ENCODE results near the gene NDC1.

NDC1 gene

DNA sequence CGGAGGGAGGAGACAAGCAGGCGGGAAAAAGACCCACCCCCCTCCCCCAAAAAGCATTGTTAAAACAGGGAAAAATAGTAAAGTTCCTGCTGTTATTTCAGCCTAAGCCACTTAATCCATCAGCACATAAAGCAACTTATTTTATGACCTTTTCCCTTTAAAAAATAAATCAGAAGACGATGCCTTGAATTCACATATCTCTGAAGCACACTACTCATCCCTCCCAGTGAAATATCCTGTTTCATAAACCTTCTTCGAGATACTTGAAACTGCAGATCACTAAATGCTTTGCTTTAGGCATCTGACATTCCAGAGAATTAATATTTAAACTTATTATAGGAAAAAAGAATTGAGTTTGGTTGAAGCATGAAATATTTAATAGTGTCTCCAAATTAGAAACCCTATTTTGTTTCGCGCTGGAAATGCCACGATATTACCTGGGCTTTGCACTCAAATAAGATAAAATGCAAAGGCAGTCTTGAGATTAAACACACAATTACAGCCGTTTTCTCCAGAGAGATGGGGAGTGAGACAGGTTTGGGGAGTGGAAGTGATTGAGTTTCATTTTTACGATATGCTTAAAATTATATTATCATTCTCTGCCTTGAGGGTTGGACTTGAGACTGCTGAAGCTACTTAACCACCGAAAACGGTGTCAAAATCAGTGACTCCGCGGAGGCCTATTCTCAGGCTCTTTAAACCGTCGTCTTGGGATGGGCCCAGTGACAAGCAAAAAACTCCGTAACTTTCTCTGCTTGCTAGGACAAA is 108.5 kb downstream of the NDC1 start:
- no peak for DNase-seq

DNA sequence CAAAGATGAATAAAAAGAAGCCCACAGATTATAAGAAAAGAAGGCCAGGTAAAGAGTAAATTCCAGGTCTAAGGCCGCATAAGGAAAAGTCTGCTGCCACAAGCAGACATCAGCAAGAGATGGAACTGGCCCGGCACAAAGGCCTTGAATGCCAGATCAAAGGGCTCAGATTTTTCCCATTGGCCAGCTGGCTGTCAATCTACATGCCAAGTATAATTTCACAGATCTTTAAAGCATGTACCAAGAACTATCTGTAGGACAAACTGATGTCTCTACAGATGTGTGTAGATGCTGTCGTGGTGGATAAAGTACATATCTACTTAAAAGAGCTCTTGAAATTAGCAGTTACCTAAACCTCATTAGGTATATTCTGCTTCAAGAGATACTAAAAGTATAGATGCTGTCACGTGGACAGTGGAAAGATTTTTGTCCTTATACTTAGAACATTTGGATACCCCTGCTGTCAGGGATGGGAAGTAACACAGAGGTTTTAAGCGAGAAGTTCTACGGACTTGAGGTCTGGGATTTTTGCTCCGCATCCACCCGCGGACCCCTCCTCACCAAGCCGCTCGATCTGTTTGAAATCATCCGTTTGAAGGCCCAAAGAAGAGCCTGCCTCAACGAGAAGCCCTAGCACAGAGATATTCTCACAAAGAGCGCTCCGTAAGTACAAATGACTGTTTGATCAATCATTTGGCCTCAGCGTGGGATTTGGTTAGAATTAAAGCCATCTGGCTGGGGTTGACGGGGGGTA is 109.2 kb downstream of the NDC1 start:
- DNase-seq: no peak

DNA sequence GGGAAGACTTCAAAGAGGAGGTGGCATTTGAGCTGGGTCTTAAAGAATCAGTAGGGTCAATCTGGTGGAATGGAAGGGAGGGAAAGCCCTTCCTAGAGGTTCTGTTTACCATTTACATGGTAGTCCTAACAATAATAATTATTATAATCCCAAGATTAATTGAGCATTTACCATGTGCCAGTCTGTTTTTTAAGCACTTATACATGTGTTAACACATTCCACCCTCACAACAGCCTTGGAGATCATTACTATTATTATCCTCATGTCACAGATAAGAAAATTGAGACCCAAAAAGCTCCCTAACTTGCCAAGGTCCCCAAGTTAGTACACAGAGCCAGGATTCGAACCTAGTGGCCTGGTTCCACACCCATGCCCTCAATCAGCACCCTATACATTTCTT is 109.9 kb downstream of the NDC1 start:
- DNase-seq: no peak

DNA sequence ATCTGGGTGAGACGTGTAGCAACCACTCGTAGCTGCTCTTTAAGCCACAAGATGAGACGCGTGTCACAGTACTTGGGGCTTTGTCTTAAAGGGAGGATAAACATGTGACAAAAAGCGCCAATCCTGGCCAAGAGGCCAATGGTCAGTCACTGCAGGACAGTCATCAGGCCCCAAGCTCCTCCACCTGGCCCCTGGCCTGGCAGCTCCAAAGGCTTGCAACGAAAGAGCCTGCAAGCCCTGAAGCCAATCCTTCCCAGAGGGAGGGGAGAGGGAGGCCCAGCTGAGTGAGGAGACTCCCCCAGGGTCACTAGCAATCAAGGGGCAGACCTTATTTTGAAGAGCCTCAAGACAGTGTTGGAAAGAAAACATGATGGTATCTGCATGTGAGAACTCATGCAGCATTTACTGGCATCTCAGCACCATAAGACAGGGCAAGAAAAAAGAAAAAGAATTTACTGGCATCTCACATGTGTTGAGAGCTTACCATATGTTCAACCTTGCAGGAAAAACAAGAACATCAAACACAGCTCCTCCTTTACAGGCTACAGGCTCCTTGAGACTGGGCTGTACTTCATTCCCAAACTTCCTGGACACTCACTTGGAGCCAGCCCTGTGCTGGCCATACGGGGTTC is 110.5 kb downstream of the NDC1 start:
- no peak for DNase-seq

DNA sequence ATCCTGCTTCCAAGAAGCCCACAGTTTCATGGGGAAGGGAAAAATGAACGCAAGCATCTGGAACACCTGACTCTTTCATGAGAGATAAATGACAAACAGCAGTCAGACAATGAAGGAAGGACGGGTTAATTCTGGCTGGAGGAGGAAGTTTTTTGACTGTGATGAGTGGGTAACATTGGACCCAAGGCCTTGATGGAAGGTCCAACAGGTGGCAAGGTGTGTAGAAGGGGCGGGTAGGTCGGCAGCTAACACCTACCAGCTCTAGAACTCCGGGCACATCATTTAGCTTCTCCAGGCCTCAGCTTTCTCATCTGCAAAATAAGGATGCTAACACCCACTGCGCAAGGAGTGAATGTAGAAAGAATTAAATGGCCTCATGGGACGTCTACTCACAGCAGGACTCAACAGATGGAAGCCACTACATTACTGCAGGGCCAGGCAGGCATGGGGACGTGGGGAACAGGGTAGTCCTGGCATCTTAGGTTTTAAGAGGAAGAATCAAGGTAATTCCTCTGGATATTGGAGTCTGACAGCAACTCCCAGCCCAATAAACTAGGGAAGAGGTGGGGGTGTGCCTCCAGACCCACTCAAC is 112.0 kb downstream of the NDC1 start:
- no peak for DNase-seq

DNA sequence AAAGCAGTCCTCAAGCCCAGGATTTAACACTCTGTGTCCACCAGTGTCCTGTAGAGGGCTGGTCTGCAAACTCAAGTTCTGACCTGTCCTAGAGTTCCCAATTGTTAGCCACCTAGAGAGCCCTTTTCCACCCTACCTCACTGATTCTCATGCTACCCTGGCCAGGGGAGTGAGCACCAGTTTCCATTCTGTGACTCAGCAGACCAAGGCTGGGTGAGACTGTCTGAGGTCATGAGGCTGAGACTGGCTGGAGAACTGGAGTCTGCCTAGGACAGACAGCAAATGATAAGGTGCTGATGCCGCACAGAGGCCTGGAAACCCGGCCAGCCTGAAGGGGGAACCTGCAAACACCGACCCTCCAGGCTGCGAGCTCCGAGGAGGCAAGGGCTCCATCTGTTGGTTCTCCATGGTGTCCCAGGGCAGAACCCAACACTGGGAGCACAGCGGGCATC is 112.8 kb downstream of the NDC1 start:
- no peak for DNase-seq

DNA sequence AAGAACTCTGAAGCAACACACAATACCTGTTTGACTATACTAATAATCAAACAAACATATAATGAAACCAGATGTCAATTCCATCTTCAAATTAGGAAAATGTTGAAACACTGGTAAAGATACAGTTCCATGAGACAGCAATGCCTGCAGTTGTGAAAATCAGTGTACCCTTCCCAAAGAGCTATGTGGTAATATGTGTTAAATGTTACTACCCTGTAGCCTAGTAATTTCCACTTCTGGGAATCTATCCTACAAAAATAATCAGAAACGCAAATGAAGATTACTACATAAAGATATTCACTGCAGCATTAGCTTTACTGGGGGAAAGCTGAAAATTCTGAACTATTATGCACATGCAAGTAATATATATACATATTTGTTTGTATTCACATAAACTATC is 116.1 kb downstream of the NDC1 start:
- no peak for DNase-seq

DNA sequence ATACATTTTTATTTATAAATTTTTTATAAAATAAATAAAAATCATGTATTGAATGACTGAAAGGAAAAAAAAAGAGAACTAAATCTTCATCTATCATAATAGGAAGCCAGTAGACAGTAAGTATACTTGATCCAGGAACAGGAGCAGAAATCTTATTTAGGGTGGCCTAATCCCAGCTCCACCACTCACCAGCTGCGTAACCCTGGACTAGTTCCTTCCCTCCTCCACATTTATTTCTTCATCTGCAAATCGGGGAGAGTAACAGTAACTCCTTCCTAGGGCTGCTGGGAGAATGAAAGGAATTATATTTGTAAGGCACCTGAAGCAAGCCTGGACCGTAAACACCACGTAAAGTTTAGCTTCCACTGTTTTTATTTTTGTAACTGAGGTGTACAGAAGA is 117.0 kb downstream of the NDC1 start:
- no peak for DNase-seq

DNA sequence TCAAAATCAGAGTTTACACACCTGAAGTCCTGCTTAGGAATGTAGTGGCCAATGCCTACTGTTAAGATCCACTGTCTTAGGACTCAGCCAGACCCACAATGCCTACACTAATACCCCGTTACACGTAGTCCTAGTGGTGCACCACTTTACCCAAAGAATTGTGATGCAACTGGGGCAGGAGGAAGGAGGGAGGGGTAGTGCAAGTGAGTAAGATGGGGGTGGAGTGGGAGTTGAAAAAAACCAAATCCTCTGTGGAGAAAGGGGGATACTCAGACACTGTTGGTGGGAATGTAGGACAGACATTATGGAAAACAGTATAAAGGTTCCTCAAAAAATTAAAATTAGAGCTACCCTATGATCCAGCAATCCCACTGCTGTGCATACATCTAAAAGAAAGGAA is 118.6 kb downstream of the NDC1 start:
- no peak for DNase-seq

DNA sequence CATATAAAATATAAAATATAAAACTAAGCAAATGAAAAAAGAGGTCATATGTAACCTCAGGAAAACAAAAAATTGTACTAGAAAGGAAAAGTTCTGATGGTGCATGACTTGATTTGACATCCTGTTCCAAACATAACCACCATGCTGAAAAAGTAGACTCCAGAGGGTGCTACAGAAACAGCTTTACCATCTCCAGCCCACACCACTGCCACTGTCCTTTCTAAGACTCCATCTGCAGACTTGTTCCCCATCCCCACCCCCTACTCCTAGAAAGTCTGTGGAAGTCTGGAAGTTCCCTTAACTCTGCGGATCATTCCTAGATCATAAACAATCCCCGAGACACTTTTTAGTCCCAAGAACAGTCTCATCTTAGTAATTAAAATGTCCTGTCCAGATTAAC is 119.7 kb downstream of the NDC1 start:
- DNase-seq: no peak

DNA sequence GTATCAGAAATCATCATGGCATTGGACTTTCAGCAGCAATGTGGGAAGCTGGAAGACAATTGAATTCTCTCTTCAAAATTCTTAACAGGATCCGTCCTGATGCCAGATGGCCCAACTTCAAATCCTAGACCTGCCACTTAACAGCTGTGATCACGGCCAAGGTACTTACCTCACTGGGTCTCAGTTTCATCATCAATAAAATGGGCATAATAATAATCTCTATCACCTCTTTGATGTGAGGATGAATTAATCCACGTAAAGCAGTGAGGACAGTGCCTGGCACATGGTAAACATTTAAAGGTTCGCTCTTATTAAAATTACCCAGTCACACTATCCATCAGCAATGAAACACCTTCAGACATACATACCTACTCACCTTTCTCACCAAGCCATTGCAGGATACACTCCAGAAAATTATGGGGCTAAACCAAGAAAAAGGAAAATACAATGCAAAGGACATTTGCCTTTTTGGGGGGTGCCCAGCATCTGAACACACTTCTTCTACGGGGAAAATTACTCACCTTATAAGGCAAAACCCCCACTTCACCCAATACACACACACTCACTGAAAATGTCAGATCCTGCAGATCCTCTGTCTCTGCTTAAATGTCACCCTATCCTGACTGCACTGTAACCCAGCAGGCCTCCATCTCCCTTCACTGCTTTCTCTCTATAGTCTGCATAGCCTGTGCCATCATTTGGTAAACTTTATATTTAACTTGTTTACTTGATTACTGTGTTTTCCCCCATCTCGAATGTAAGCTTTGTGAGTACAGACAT is 120.9 kb downstream of the NDC1 start:
- no peak for DNase-seq

DNA sequence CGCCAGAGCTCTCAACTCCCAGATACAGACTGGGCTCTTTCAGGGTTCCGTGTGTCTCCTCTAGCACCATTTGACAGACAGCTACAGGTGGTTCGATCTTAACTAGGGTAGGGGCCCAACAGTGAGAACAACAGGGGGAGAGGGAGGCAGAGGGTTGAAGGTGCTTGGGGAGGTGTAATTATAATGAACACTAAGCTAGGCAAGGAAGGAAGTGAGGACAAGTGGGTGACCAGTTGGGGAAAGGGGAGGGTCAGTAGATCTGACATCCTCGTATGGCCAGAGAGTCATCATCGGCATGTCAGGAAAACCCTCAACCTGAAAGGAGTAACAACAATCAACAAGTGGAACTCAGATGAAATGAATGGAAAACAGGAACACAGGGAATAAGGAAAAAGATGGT is 121.9 kb downstream of the NDC1 start:
- no peak for DNase-seq

DNA sequence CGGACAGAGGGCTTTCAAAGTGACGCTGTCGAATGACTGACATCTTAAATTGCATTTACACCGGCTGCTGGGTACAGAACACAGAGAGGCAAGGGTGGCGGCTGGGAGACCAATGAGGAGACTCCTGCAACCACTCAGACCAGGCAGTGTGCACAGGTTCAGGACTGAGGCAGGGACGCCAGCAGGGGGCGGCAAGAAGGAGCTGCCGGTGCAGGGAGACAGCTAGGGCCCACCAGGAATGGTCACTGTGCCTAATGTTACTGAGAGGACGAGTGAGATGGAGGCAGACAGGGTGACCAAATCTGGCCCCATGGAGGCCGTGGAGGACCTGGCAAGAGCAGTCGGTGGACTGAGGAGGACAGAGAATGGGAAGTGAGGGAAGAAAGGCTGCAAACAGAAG is 122.6 kb downstream of the NDC1 start:
- DNase-seq: peak; percentile 6
